Hair follicle dermal papilla cell (primary cell): Measurements from ENCODE around the gene DOK5. TPM values are rescaled to one million over a fixed set of nuclear protein-coding genes. Genes with fewer than 3 reads are reported as not detected.

ENCODE experiments used
- total RNA-seq: library from RNA; depleted of rRNA; stranded (reverse); fragments of >200 nt; gene quantifications from 2 replicates; pipeline ENCODE4 v1.2.3, GENCODE V29; 2012

Gene DOK5
- 21.3 and 22.3 TPM in 2 replicates for total RNA-seq

DNA sequence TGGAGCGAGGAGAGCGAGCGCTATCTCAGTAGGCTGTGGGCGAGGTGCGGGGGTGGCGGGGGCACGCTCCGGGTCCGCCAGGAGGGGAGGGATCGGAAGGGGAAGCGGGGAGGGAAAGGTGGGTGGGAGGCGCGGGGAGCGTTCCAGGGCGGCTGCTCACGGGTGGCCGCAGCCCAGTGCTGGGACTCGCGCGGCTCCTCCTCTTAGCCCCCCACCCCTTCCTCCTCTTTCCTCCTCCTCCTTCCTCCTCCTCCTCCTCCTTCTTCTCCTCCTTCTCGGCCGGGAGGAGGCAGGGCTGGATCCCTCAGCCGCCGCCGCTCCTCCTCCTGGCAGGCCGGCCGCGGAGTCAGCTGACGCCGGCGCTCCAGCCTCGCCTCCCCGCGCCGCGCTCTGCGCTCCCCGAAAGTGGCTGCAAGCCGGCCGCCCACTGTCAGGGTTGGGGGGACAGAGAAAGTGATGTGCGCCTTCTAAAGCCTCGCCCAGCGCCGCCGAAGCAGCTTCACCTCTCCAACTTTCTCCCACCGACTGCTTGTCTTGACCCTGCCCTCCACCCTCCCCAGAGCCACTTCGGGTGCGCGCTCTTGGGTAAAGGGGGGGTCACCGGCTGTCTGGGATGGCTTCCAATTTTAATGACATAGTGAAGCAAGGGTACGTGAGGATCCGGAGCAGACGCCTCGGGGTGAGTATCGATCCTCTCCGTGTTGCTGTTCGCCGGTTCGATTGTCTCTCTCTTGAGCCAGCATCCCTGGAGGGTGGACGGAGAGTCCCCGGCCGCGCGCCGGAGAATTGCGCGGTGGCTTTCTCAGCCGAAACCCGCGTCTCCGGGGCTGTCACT, at the start of gene DOK5:
TSS of gene DOK5 (plus strand) at position 260 of the 835 bp plus-strand sequence. CDS start at position 614, 354 bp downstream.

